Natural killer cell (primary cell): ENCODE measurements around the gene FMN1. TPM values are rescaled to one million over a fixed set of nuclear protein-coding genes. Genes with fewer than 3 reads are reported as not detected.

Experiments used
- ATAC-seq, 3 donors: fragments of 150-1000 bp in 2 of 3; fragments of 200-7000 bp in 1 of 3; cut with Tn5 transposase; 1 replicate in 1 of 3; 2 replicates in 2 of 3; pipeline ENCODE4 v1.10.0; 2021; ENCODE audit warnings: mild to moderate bottlenecking in 2 of 3, moderate library complexity in 2 of 3
- DNase-seq, 2 donors: peaks; one replicate each; pipeline versions ENCODE4 v3.0.0 to v3.0.0-alpha.2; 2013 to 2021; ENCODE audit warnings: mixed read lengths in 1 of 2
- H3K27ac ChIP-seq: one replicate; pipeline ENCODE4 v1.5.1; 2013; ENCODE audit warnings: mild to moderate bottlenecking, low read length
- H3K27me3 ChIP-seq: one replicate; pipeline ENCODE4 v1.6.1; 2013; ENCODE audit warnings: low read length; ENCODE audit not compliant: control insufficient read depth, insufficient read depth
- H3K36me3 ChIP-seq: one replicate; pipeline ENCODE4 v1.6.1; 2013; ENCODE audit warnings: low read length; ENCODE audit not compliant: control insufficient read depth, insufficient read depth
- H3K4me1 ChIP-seq: one replicate; pipeline ENCODE4 v1.6.1; 2013; ENCODE audit warnings: low read length; ENCODE audit not compliant: control insufficient read depth, insufficient read depth
- H3K4me3 ChIP-seq: one replicate; pipeline ENCODE4 v1.5.1; 2013; ENCODE audit warnings: low read length
- H3K9me3 ChIP-seq: one replicate; pipeline ENCODE4 v1.6.1; 2013; ENCODE audit warnings: low read length; ENCODE audit not compliant: control insufficient read depth, insufficient read depth
- H3K27ac Mint-ChIP-seq, 2 donors: one replicate each; pipeline ENCODE4 v1.8.0; 2022; ENCODE audit warnings: mild to moderate bottlenecking in 2 of 2, mixed read lengths in 2 of 2, moderate library complexity in 1 of 2
- H3K27me3 Mint-ChIP-seq, 2 donors: one replicate each; pipeline ENCODE4 v1.8.0; 2022; ENCODE audit warnings: low read depth in 2 of 2, mixed read lengths in 2 of 2
- H3K36me3 Mint-ChIP-seq: one replicate; pipeline ENCODE4 v1.8.0; 2022; ENCODE audit warnings: mixed read lengths
- H3K4me1 Mint-ChIP-seq, 2 donors: one replicate each; pipeline ENCODE4 v1.8.0; 2022; ENCODE audit warnings: mixed read lengths in 2 of 2
- H3K4me3 Mint-ChIP-seq: one replicate; pipeline ENCODE4 v1.8.0; 2022; ENCODE audit warnings: mild to moderate bottlenecking, moderate library complexity, mixed read lengths
- H3K9me3 Mint-ChIP-seq, 2 donors: one replicate each; pipeline ENCODE4 v1.8.0; 2022; ENCODE audit warnings: mixed read lengths in 2 of 2
- CTCF ChIP-seq: fragments of 200-600 bp; IDR thresholded peaks from one replicate; pipeline ENCODE4 v1.8.0; 2022; ENCODE audit warnings: antibody characterized with exemption
- WGBS: methylation state at CpG from one replicate; pipeline ENCODE4 v1.1.7; 2013; ENCODE audit warnings: missing lambda C conversion rate; ENCODE audit not compliant: insufficient coverage; 5-methylcytosine and 5-hydroxymethylcytosine counted together
- intact Hi-C: fragments of 100-400 bp; cut with micrococcal nuclease; formaldehyde crosslinking; loops from one replicate; pipeline ENCODE4 v1.14.2; 2022
- total RNA-seq, 4 donors: library from RNA; stranded (reverse); fragments of 120-200 nt in 1 of 4; gene quantifications; one replicate each; pipeline versions ENCODE4 v1.2.3 to v1.2.4, GENCODE V29; 2013 to 2022

The FMN1 gene
- total RNA-seq, 3 donors from 2014 or later (not counting 1 experiment from before 2014, with no cell fraction given), result 2.0 to 19.2 (median 2.2) TPM

DNA sequence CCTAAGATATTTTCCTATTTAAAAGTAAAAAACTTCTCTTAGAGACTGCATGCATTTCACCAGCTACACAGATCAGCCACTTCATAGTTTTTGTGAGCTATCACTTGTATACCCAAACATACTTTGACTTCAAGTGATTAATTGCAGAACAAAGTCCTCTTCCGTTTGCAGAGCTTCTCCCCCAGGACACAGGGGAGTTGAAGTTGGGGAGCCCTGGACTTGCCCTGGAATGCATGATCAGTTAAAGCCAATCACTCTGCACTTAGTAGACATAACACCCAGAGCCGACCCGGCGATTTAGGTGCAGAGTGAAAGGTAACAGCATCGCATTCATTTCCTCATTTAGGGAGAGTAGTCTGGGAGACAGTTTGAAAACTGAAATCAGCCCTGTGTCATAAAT is 406.6 kb downstream of the FMN1 start:
- ATAC-seq, result no peak
- H3K4me3 Mint-ChIP-seq, result no peak overlapping the region
- H3K36me3 Mint-ChIP-seq, result no peaks in the 10 kb centered on the region

DNA sequence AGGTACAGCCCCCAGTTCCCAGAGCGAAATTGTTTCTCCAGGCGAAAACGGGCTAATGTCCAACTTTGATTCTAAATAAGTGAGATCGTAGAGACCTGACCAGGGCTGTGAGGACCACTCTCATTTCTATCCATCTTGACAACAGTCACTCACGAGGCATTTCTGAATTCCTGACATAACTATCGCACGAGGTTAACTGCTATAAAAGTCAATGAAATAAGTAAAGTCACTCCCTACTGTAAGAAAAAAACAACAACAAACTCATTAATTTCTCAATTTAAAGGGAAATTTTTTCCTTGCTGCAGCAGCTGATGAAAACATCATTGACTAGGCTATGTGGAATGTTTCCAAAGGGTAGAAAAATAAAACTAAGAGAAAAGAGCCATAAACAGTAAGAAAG is 407.6 kb downstream of the FMN1 start:
- no peak for DNase-seq
- intact Hi-C loops, result no loop called here
- no peak for TF ChIP-seq CTCF
- Histone ChIP-seq H3K4me1 (no peaks in the 10 kb centered on the region), H3K27me3 (no peaks in the 10 kb centered on the region), H3K27ac (no peak overlapping the region), H3K4me3 (no peak overlapping the region), H3K36me3 (no peaks in the 10 kb centered on the region), H3K9me3 (no peaks in the 10 kb centered on the region)
- Mint-ChIP-seq H3K36me3 (no peaks in the 10 kb centered on the region), H3K4me1 (no peaks in the 10 kb centered on the region), H3K27ac (no peak overlapping the region), H3K4me3 (no peak overlapping the region), H3K9me3 (no peaks in the 10 kb centered on the region), H3K27me3 (peaks cover 0 to 5% of the 10 kb centered on the region in 2 donors)
- ATAC-seq, result no peak
- 94% methylated on average over 7 of the region's 7 CpGs for WGBS

More for the DNA sequence above, 406.6 kb downstream of the FMN1 start:
- no peaks in the 10 kb centered on the region for H3K36me3 ChIP-seq
- no peaks in the 10 kb centered on the region for H3K4me1 Mint-ChIP-seq
- no peaks in the 10 kb centered on the region for H3K9me3 Mint-ChIP-seq
- H3K27ac ChIP-seq, result no peak overlapping the region
- no peaks in the 10 kb centered on the region for H3K27me3 ChIP-seq
- intact Hi-C loops, result no loop called here
- H3K4me3 ChIP-seq, result no peak overlapping the region
- no peaks in the 10 kb centered on the region for H3K4me1 ChIP-seq
- H3K27ac Mint-ChIP-seq, result no peak overlapping the region
- peaks cover 0 to under 1% of the 10 kb centered on the region in 2 donors for H3K27me3 Mint-ChIP-seq
- WGBS, result 99% methylated on average over 5 of the region's 5 CpGs
- no peak for TF ChIP-seq CTCF
- no peaks in the 10 kb centered on the region for H3K9me3 ChIP-seq
- DNase-seq, result no peak

DNA sequence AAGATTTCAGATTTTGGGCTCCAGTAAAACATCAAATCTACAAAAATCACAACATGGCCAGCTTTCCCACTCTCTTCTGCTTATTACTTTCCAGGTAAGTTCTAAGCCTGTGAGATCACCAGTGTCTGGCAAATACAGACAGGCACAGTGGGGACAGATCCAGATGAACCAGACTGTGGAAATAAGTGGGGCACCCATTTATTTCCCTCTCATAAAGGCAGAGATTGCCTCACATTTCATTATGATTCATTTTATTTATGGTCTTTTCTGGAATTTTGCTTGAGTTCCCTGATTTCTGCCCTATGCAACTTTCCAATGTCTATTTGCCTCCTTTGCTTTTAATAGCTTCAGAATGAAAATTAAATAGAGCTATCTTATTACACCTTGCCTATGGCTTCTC is 409.9 kb downstream of the FMN1 start:
- ATAC-seq (no peak), DNase-seq (no peak)
- no peaks in the 10 kb centered on the region for H3K4me1 ChIP-seq
- peaks cover 0 to 8% of the 10 kb centered on the region in 2 donors for H3K27me3 Mint-ChIP-seq
- intact Hi-C loops, result no loop called here
- no peaks in the 10 kb centered on the region for H3K9me3 ChIP-seq
- no peak overlapping the region for H3K4me3 Mint-ChIP-seq
- no peaks in the 10 kb centered on the region for H3K9me3 Mint-ChIP-seq
- no peaks in the 10 kb centered on the region for H3K36me3 ChIP-seq
- no peaks in the 10 kb centered on the region for H3K4me1 Mint-ChIP-seq
- no peaks in the 10 kb centered on the region for H3K36me3 Mint-ChIP-seq
- no peak overlapping the region for H3K27ac Mint-ChIP-seq
- no peaks in the 10 kb centered on the region for H3K27me3 ChIP-seq
- TF ChIP-seq CTCF, result no peak
- H3K27ac ChIP-seq, result no peak overlapping the region
- H3K4me3 ChIP-seq, result no peak overlapping the region

- DNase-seq, result no peak
- Mint-ChIP-seq H3K4me3 (no peak overlapping the region), H3K9me3 (no peaks in the 10 kb centered on the region), H3K27me3 (peaks cover 0 to 8% of the 10 kb centered on the region in 2 donors), H3K36me3 (no peaks in the 10 kb centered on the region), H3K27ac (no peak overlapping the region), H3K4me1 (no peaks in the 10 kb centered on the region)
- Histone ChIP-seq H3K27ac (no peak overlapping the region), H3K36me3 (no peaks in the 10 kb centered on the region), H3K27me3 (no peaks in the 10 kb centered on the region), H3K4me3 (no peak overlapping the region), H3K4me1 (no peaks in the 10 kb centered on the region), H3K9me3 (no peaks in the 10 kb centered on the region)
- ATAC-seq, result no peak
- WGBS, result 82% methylated on average over 3 of the region's 3 CpGs
- TF ChIP-seq CTCF, result no peak
- intact Hi-C loops, result no loop called here
These were observed 412.7 kb downstream of the FMN1 start for GRCh38 chr15:32781781-32782180.
